ACHN (cell line): ENCODE measurements around the gene MPV17L.
A peak's percentile ranks its signal among the peaks of the same experiment; 100 is the strongest.
"Not testable (repeated sequence)": the region's sequence is repeated elsewhere in the genome, so short reads cannot be mapped to it uniquely, and the experiment has no call there.

ENCODE experiments used
- DNase-seq: peaks from one replicate; pipeline ENCODE4 v3.0.0-alpha.2; 2015
- in situ Hi-C: cut with HindIII; loops from 2 replicates; pipeline ENCODE4 v1.10.0; 2017; ENCODE audit warnings: low sequenced_read_pairs, low pct_ligation_motif_present, low pct_unique_long_range_greater_than_20kb

The MPV17L gene

DNA sequence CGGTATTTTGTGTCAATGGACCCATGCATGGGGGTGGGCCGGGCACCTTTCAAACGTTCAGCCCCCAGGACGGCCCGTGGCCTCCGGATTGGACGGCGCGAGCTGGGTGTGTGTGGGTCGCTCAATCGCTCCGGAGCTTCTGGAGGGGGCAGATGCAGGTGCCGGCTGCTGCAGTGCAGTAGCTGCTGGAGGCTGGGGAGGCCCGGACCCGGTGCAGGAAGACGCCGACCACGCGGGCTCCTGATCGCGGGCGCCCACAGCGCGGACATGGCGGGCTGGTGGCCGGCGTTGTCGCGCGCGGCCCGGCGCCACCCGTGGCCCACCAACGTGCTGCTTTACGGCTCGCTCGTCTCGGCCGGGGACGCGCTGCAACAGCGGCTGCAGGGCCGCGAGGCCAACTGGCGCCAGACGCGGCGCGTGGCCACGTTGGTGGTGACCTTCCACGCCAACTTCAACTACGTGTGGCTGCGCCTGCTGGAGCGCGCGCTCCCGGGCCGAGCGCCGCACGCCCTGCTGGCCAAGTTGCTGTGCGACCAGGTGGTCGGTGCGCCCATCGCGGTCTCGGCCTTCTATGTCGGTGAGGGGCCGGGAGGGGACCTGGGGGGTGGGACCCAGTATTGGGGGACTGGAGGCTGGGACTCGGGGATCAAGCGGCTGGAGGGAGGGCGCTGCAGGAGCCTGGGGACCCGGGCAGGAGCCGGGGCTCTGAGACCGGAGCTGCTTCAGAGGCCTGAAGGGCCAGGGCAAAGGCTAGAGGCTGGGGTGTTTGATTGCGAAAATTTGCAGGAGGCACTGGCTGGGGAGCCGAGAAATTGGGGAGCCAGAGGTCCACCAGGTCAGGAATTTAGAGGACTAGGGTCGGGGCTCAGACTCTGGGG is at the start of gene MPV17L:
Gene MPV17L, plus strand, starts transcription at position 124 of the 878 bp plus-strand sequence. Its CDS starts 144 bp downstream, at position 268.
- peak; percentile 23 for DNase-seq
- in situ Hi-C loops: not testable (repeated sequence)

DNA sequence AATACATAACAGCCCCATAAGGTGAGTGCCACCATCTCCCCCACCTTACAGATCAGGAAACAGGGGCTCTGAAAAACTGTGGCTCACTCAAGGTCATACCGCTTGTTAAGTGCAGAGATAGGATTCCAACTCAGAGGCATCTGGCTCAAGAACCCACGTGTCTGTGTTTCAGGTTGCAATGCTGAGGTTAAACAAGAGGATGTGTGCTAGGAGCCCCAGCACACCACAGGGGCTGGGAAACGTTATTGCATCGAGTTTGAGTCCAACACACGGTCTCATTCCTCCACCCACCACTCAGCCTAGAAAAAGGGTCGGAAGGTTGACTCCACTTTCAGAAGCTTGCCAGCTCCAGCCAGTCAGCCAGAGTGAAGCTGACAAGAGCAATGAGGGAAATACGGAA is 46.8 kb upstream of the MPV17L start:
- in situ Hi-C loops, DNase-seq: not testable (repeated sequence)

GRCh38 chr16:15351251-15351650 is 44.3 kb upstream of the MPV17L start:
- DNase-seq, in situ Hi-C loops: not testable (repeated sequence)

GRCh38 chr16:15351745-15352144 is 43.8 kb upstream of the MPV17L start:
- DNase-seq, in situ Hi-C loops: not testable (repeated sequence)

DNA sequence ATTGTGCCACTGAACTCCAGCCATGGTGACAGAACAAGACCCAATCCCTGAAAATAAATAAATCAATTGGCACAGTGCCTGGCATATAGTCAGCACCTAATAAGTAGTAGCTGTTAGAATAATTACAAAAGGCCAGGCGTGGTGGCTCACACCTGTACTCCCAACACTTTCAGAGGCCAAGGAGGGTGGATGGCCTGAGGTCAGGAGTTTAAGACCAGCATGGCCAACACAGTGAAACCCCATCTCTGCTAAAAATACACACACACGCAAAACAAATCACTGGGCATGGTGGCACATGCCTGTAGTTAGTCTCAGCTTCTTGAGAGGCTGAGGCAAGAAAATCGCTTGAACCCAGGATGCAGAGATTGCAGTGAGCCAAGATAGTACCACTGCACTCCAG is 42.7 kb upstream of the MPV17L start:
- DNase-seq, in situ Hi-C loops: not testable (repeated sequence)

DNA sequence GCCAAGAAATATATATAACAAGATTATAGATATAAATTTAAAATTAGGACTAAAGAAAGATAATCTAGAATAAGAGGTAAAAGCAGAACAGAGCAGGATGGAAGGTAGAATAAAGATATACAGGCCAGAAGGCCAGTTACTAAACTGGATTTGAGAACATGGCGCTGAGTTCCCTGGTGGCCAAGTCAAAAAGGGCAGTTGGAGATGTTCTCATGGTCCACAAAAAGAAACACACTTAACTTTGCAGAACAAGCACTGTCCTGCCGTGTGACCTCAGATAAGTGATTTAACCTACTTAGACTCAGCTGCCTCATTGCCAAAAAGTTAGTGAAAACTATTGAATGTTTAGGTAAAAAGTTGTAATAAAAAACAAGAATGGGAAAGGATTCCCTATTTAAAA is 40.7 kb upstream of the MPV17L start:
- in situ Hi-C loops, DNase-seq: not testable (repeated sequence)

DNA sequence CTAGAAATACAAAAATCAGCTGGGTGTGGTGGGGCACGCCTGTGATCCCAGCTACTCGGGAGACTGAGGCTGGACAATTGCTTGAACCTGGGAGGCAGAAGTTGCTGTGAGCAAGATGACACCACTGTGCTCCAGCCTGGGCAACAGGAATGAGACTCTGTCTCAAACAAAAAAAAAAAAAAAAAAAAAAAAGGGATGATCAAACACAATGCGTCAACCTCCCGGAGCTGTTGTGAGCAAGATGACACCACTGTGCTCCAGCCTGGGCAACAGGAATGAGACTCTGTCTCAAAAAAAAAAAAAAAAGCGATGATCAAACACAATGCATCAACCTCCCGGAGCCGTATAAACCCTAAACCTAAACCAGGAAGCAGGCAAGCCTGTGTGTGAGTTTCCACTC is 38.1 kb upstream of the MPV17L start:
- in situ Hi-C loops, DNase-seq: not testable (repeated sequence)

DNA sequence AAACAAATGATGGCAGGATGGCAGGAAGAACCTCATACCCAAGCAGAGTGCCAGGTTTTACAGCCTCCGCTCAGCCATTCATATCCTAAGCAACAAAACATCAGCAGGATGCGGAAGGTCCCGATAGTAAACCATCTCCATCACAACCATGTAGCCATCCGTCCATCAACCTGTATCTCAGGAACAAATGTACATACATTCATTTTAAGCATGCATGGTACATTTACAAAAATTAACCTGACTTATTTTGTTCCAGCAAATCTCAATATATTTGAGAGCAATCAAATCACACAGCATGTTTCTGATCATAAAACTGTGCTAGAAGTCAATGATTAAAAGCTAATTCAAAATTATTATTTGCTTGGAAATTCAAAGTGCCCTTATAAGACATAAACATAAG is 17.4 kb upstream of the MPV17L start, which contains the start of gene NPIPA5:
Gene NPIPA5, minus strand, starts transcription at position 101 of the 400 bp plus-strand sequence. Its CDS starts 0 bp downstream, at position 101.
- in situ Hi-C loops, DNase-seq: not testable (repeated sequence)

- DNase-seq: peak; percentile 44
- in situ Hi-C loops: not testable (repeated sequence)
Observed at GRCh38 chr16:15382810-15383209, 12.7 kb upstream of the MPV17L start.

DNA sequence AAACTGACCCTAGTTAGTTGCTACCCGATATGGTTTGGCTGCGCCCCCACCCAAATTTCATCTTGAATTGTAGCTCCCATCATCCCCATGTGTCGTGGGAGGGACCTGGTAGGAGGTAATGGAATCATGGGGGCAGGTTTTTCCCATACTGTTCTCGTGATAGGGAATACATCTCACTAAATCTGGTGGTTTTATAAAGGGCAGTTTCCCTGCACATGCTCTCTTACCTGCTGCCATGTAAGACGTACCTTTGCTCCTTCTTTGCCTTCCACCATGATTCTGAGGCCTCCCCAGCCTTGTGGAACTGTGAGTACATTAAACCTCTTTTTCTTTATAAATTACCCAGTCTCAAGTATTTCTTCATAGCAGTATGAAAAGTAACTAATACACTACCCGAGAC is 7.5 kb upstream of the MPV17L start:
- in situ Hi-C loops, DNase-seq: not testable (repeated sequence)

GRCh38 chr16:15389916-15390315 is 5.6 kb upstream of the MPV17L start:
- in situ Hi-C loops, DNase-seq: not testable (repeated sequence)

DNA sequence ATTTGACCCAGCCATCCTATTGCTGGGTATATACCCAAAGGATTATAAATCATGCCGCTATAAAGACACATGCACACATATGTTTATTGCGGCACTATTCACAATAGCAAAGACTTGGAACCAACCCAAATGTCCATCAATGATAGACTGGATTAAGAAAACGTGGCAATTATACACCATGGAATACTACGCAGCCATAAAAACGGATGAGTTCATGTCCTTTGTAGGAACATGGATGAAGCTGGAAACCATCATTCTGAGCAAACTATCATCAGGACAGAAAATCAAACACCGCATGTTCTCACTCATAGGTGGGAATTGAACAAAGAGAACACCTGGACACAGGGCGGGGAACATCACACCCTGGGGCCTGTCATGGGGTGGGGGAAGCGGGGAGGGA is 2.5 kb upstream of the MPV17L start:
- DNase-seq, in situ Hi-C loops: not testable (repeated sequence)

DNA sequence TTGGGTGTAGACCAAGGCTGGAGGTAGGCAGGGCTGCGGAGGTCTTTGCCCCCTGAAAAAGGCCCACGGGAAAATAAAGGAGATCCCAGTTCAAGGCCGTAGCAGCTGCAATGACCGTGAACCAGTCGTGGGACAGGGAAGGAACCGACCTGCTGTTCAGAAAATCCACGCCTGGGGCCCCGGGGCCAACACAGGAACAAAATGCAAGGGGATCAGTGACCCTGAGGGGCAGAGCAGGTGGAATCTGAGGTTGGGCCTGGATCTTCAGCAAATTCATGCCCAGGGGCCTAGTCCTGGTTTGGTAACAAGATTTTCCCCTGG is 915 bp downstream of the MPV17L start:
- in situ Hi-C loops, DNase-seq: not testable (repeated sequence)

DNA sequence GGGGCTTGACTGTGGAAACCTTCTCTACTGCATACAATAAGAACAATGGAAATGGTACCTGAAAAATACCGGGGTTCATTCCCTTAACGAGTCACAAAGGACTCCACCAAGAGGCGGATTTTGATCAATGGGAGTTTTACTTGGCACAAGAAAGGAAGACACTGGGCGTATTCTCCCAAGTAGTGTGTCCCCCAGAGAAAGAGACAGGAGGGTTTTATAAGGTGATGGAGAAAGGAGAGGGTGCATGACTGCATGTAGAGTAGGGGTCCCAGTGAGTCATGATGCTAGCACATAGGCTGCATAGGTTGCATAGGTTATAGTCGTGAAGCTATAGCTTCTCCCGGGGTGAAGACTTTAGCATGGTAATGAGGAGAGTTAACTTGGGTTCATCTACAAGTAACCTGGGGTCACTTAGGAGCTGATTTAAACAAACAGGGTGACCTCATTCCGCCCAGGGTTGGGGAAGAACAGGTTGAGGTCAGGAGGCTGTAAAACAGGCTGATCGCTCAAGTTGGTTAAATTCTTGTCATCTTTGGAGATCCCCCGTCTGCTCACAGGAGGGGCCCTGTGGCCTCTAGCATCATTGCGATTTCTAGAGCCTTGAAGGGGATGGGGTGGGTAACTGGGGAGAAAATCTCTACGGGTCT is 1.5 kb downstream of the MPV17L start:
- in situ Hi-C loops: no loop called here
- no peak for DNase-seq

- in situ Hi-C loops: no loop called here
- no peak for DNase-seq
Observed at GRCh38 chr16:15398618-15399316, 3.2 kb downstream of the MPV17L start.

- in situ Hi-C loops: no loop called here
- no peak for DNase-seq
Observed at GRCh38 chr16:15399317-15399716, 3.8 kb downstream of the MPV17L start.

- DNase-seq, in situ Hi-C loops: not testable (repeated sequence)
Observed at GRCh38 chr16:15400314-15400713, 4.8 kb downstream of the MPV17L start.

GRCh38 chr16:15401972-15402371 is 6.4 kb downstream of the MPV17L start:
- no peak for DNase-seq
- in situ Hi-C loops: no loop called here

GRCh38 chr16:15403392-15403995 is 7.9 kb downstream of the MPV17L start:
- in situ Hi-C loops: no loop called here
- DNase-seq: no peak
